SU-DHL-6 (cell line): ENCODE measurements around the gene ELF4.

Experiments used
- H2AFZ ChIP-seq: fragments of 200-600 bp; sonication (generic); 2 replicates; pipeline ENCODE4 v1.6.1; 2014; ENCODE audit warnings: low read depth, mild to moderate bottlenecking, moderate library complexity, mixed read lengths, antibody characterized with exemption, low read length; ENCODE audit not compliant: severe bottlenecking
- H3F3A ChIP-seq: fragments of 200-600 bp; shearing (Covaris generic); 2 replicates; pipeline ENCODE4 v1.6.0; 2016; ENCODE audit warnings: antibody characterized with exemption, mild to moderate bottlenecking; ENCODE audit not compliant: insufficient read depth
- H3K27ac ChIP-seq: fragments of 200-600 bp; sonication (generic); 2 replicates; pipeline ENCODE4 v1.5.1; 2016; ENCODE audit warnings: low read depth, mild to moderate bottlenecking, low read length, moderate library complexity, mixed read lengths
- H3K27me3 ChIP-seq: fragments of 200-600 bp; sonication (generic), shearing (Covaris generic); 2 replicates; pipeline ENCODE4 v1.6.0; 2014; ENCODE audit warnings: mild to moderate bottlenecking, low read length
- H3K36me3 ChIP-seq: fragments of 200-600 bp; sonication (generic); 2 replicates; pipeline ENCODE4 v1.6.1; 2014; ENCODE audit warnings: mild to moderate bottlenecking, low read length, mixed read lengths
- H3K4me2 ChIP-seq: fragments of 300-600, 200-600 bp; shearing (Covaris generic), sonication (generic); 2 replicates; pipeline ENCODE4 v1.6.0; 2014; ENCODE audit warnings: low read length, low read depth, mild to moderate bottlenecking; ENCODE audit not compliant: poor library complexity, severe bottlenecking
- H3K4me3 ChIP-seq: fragments of 200-600 bp; sonication (generic); 2 replicates; pipeline ENCODE4 v1.5.1; 2014; ENCODE audit warnings: antibody characterized with exemption, low read length, mild to moderate bottlenecking, mixed read lengths; ENCODE audit not compliant: insufficient read depth, poor library complexity, severe bottlenecking
- H3K79me2 ChIP-seq: fragments of 200-600 bp; sonication (generic); 2 replicates; pipeline ENCODE4 v1.6.1; 2014; ENCODE audit warnings: mild to moderate bottlenecking, low read length, moderate library complexity; ENCODE audit not compliant: insufficient read depth
- H3K9ac ChIP-seq: fragments of 200-600 bp; sonication (generic); 2 replicates; pipeline ENCODE4 v1.7.0; 2014; ENCODE audit warnings: mild to moderate bottlenecking, low read length
- H3K9me2 ChIP-seq: fragments of 200-600 bp; sonication (generic); replicated peaks from 2 replicates; pipeline ENCODE4 v1.6.1; 2014; ENCODE audit warnings: low read length; ENCODE audit not compliant: insufficient read depth
- H3K9me3 ChIP-seq: fragments of 200-600 bp; sonication (generic); 2 replicates; pipeline ENCODE4 v1.6.1; 2014; ENCODE audit warnings: low read length, mixed read lengths; ENCODE audit not compliant: insufficient read depth
- H4K20me1 ChIP-seq: fragments of 200-600 bp; sonication (generic); 2 replicates; pipeline ENCODE4 v1.6.1; 2014; ENCODE audit warnings: low read depth, mild to moderate bottlenecking, antibody characterized with exemption, low read length, moderate library complexity, mixed read lengths
- CTCF ChIP-seq: fragments of 200-600 bp; sonication (generic); IDR thresholded peaks from one replicate; pipeline ENCODE4 v1.5.1; 2017; ENCODE audit warnings: antibody characterized with exemption, mild to moderate bottlenecking, low read length, moderate library complexity; ENCODE audit not compliant: insufficient read depth, poor library complexity, severe bottlenecking
- EZH2phosphoT487 ChIP-seq: fragments of 200-600 bp; sonication (generic), shearing (Covaris generic); conservative IDR thresholded peaks from 2 replicates; pipeline ENCODE4 v1.6.1; 2018; ENCODE audit warnings: mild to moderate bottlenecking, antibody characterized with exemption, low read length, moderate library complexity, mixed read lengths

ELF4 gene

DNA sequence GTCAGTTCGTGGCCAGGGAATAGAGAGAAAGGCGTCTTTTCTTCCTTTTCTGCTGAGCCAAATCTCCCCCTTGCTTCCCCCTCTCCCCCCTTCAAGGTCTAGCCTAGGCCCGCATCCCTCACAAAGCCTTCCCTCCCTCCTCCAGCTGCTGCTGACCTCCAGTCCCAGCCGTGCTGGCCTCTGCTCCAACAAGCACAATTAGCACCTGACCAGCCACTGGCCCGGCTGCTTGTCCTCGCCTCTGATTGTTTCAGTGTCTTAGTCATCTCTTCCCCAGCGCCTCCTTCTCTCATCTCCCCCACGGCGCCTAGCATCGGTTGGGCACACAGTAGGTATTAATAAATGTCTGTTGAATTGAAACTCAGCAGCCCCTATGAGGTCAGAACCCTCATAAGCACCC is 4.2 kb downstream of the ELF4 start:
- H3K79me2 ChIP-seq: peaks cover 85% of the 10 kb centered on the region
- peaks cover 4% of the 10 kb centered on the region; the same call in 1 of the 2 replicates for H3F3A ChIP-seq
- no peaks in the 10 kb centered on the region for H3K9me3 ChIP-seq
- no peak overlapping the region for H3K4me3 ChIP-seq
- H3K36me3 ChIP-seq: no peaks in the 10 kb centered on the region
- no peak overlapping the region for H3K9ac ChIP-seq
- H2AFZ ChIP-seq: no peak overlapping the region
- no peaks in the 10 kb centered on the region for H3K9me2 ChIP-seq
- H4K20me1 ChIP-seq: no peaks in the 10 kb centered on the region
- no peak overlapping the region for H3K27ac ChIP-seq
- no peak for TF ChIP-seq EZH2phosphoT487
- no peak for TF ChIP-seq CTCF
- no peak overlapping the region for H3K4me2 ChIP-seq
- no peaks in the 10 kb centered on the region for H3K27me3 ChIP-seq

GRCh38 chrX:130105244-130105643 is 5.1 kb downstream of the ELF4 start:
- no peaks in the 10 kb centered on the region for H4K20me1 ChIP-seq
- H3K79me2 ChIP-seq: peaks cover 93% of the 10 kb centered on the region

GRCh38 chrX:130103605-130104004 is 6.7 kb downstream of the ELF4 start:
- no peaks in the 10 kb centered on the region for H4K20me1 ChIP-seq
- no peak for TF ChIP-seq EZH2phosphoT487
- TF ChIP-seq CTCF: no peak
- H3K36me3 ChIP-seq: no peaks in the 10 kb centered on the region
- H3K9me2 ChIP-seq: no peaks in the 10 kb centered on the region
- H3K4me2 ChIP-seq: no peak overlapping the region
- H3K79me2 ChIP-seq: peaks cover 89% of the 10 kb centered on the region
- no peaks in the 10 kb centered on the region for H3F3A ChIP-seq
- no peaks in the 10 kb centered on the region for H3K9me3 ChIP-seq
- H2AFZ ChIP-seq: no peak overlapping the region
- H3K9ac ChIP-seq: no peak overlapping the region
- H3K4me3 ChIP-seq: no peak overlapping the region
- H3K27ac ChIP-seq: no peak overlapping the region
- no peaks in the 10 kb centered on the region for H3K27me3 ChIP-seq

More at GRCh38 chrX:130105244-130105643, 5.1 kb downstream of the ELF4 start:
- H3K4me3 ChIP-seq: no peak overlapping the region
- no peak overlapping the region for H3K4me2 ChIP-seq
- no peaks in the 10 kb centered on the region for H3K9me3 ChIP-seq
- no peak overlapping the region for H3K9ac ChIP-seq
- H2AFZ ChIP-seq: no peak overlapping the region
- no peaks in the 10 kb centered on the region for H3K9me2 ChIP-seq
- H3F3A ChIP-seq: peaks cover 4% of the 10 kb centered on the region; the same call in 1 of the 2 replicates
- no peaks in the 10 kb centered on the region for H3K27me3 ChIP-seq
- no peak overlapping the region for H3K27ac ChIP-seq
- TF ChIP-seq CTCF: no peak
- no peak for TF ChIP-seq EZH2phosphoT487
- no peaks in the 10 kb centered on the region for H3K36me3 ChIP-seq

DNA sequence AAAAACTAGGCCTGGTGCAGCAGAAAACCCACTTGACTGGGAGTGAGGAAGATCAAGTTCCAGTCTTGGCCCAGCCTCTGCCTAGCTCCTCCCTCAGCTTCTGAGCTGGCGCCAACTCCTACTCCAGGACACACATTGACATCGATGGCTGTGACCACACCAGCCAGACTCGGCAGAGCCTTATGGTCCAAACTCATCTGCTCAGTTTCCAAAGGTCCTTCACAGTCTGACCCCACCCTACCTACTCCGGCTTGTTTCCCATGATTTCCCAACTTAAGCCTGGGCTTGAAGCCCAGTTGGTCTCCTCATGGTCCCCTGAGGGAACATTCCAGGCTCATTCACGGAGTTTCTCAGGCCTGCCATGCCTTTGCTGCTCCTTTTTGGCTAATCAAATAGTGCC is 10.1 kb downstream of the ELF4 start:
- Histone ChIP-seq H2AFZ (no peak overlapping the region), H4K20me1 (no peaks in the 10 kb centered on the region), H3K9ac (no peak overlapping the region), H3K79me2 (peaks cover 63% of the 10 kb centered on the region), H3K9me2 (no peaks in the 10 kb centered on the region), H3K27ac (no peak overlapping the region), H3K27me3 (no peaks in the 10 kb centered on the region), H3F3A (no peaks in the 10 kb centered on the region), H3K4me3 (no peak overlapping the region), H3K9me3 (no peaks in the 10 kb centered on the region), H3K36me3 (no peaks in the 10 kb centered on the region), H3K4me2 (no peak overlapping the region)
- TF ChIP-seq EZH2phosphoT487 (no peak), CTCF (no peak)
